Testis (tissue), 2 donors: Measurements from ENCODE around the gene COL6A2.

Experiments used
- CTCF ChIP-seq, 3 experiments: fragments of 450-650 bp in 2 of 3; fragments of 200-600 bp in 1 of 3; sonication (generic) in 1 of 3; IDR thresholded peaks; one replicate each; pipeline ENCODE4 v1.5.1; 2016 to 2019; ENCODE audit warnings: antibody characterized with exemption in 3 of 3, mild to moderate bottlenecking in 2 of 3, moderate library complexity in 1 of 3
- POLR2A ChIP-seq: fragments of 450-650 bp; IDR thresholded peaks from one replicate; pipeline ENCODE4 v1.6.1; 2017; ENCODE audit warnings: antibody characterized with exemption, mild to moderate bottlenecking, moderate library complexity

- TF ChIP-seq CTCF (IDR thresholded peaks at IDR 0.05), result no peak
- TF ChIP-seq POLR2A, result no peak
Measured at GRCh38 chr21:46159841-46160656, 62.1 kb downstream of the COL6A2 start.
